K562 (cell line): ENCODE results near the gene CARD11. TPM values are rescaled to one million over a fixed set of nuclear protein-coding genes. Genes with fewer than 3 reads are reported as not detected.

ENCODE experiments used
- ATAC-seq: fragments of 200-7000 bp; cut with Tn5 transposase; 3 replicates; pipeline ENCODE4 v1.9.1; 2020; ENCODE audit warnings: moderate library complexity
- BruUV-seq: library from RNA; stranded (reverse); fragments of 400-500 nt; replicated peaks from 2 replicates; lab custom pipeline; 2021; lab: Mats Ljungman, UMichigan
- CTCF ChIA-PET: fragments of 300-600 bp; formaldehyde crosslinking; extraction: SDS; loops from one replicate; lab custom pipeline; 2021; ENCODE audit warnings: low intra/inter-chr PET ratio; lab: Yijun Ruan, JAX
- POLR2A ChIA-PET: fragments of 300-600, 350-650 bp; sonication (Branson Sonifier 250); formaldehyde crosslinking; extraction: SDS; loops from one replicate; lab custom pipeline; 2021; ENCODE audit warnings: antibody characterized with exemption, inconsistent platforms; lab: Yijun Ruan, JAX
- DNase-seq, 4 experiments: peaks; one replicate each; pipeline versions ENCODE4 v3.0.0 to v3.0.0-alpha.2; 2011 to 2018; ENCODE audit warnings: low spot score in 3 of 4, mixed read lengths in 3 of 4; ENCODE audit errors: extremely low read depth in 1 of 4
- FAIRE-seq: peaks from 2 replicates; lab custom pipeline; 2011; peaks lifted over from hg19 to GRCh38; lab: Jason Lieb, UNC
- H2AFZ ChIP-seq: 2 replicates; pipeline ENCODE4 v1.6.0; 2011; ENCODE audit warnings: low read depth, low read length, control low read depth, inconsistent platforms
- H3K27ac ChIP-seq: fragments of 200-600 bp; 3 replicates; pipeline ENCODE4 v1.8.0; 2011; ENCODE audit warnings: low read depth, mild to moderate bottlenecking, control low read depth, inconsistent platforms, low read length, moderate library complexity, mixed read lengths; ENCODE audit errors: extremely low read depth
- H3K27me3 ChIP-seq, 2 experiments: fragments of 300-600 bp in 1 of 2; 2 replicates in 1 of 2; 3 replicates in 1 of 2; pipeline versions ENCODE4 v1.6.0 to v1.8.0; 2011; ENCODE audit warnings: inconsistent platforms in 2 of 2, low read length in 2 of 2, mild to moderate bottlenecking in 1 of 2, mixed read lengths in 1 of 2, moderate library complexity in 1 of 2; ENCODE audit not compliant: control insufficient read depth in 2 of 2, insufficient read depth in 2 of 2
- H3K36me3 ChIP-seq: fragments of 300-600 bp; 3 replicates; pipeline ENCODE4 v1.8.0; 2011; ENCODE audit warnings: mild to moderate bottlenecking, low read length, inconsistent platforms; ENCODE audit not compliant: control insufficient read depth, insufficient read depth
- H3K4me1 ChIP-seq, 2 experiments: fragments of 200-600 bp in 1 of 2; replicated peaks in 1 of 2; 2 replicates in 1 of 2; 3 replicates in 1 of 2; pipeline versions ENCODE4 v1.5.1 to v1.8.0; 2011; ENCODE audit warnings: inconsistent platforms in 2 of 2, low read length in 2 of 2, mild to moderate bottlenecking in 1 of 2, mixed read lengths in 1 of 2, moderate library complexity in 1 of 2; ENCODE audit not compliant: control insufficient read depth in 2 of 2, insufficient read depth in 2 of 2
- H3K4me2 ChIP-seq: 2 replicates; pipeline ENCODE4 v1.6.1; 2011; ENCODE audit warnings: low read length, control low read depth, inconsistent platforms, mixed read lengths; ENCODE audit not compliant: insufficient read depth
- H3K4me3 ChIP-seq: fragments of 200-600 bp; sonication (generic), shearing (Covaris generic); 2 replicates; pipeline ENCODE4 v1.5.1; 2016; ENCODE audit warnings: control low read depth, inconsistent platforms
- H3K79me2 ChIP-seq: fragments of 200-600 bp; 3 replicates; pipeline ENCODE4 v1.8.0; 2011; ENCODE audit warnings: low read length, inconsistent platforms; ENCODE audit not compliant: control insufficient read depth, insufficient read depth
- H3K9ac ChIP-seq, 2 experiments: 2 replicates each; pipeline versions ENCODE4 v1.6.0 to v1.6.1; 2011; ENCODE audit warnings: low read depth in 2 of 2, low read length in 2 of 2, control low read depth in 1 of 2, inconsistent platforms in 1 of 2, mild to moderate bottlenecking in 1 of 2, mixed read lengths in 1 of 2; ENCODE audit not compliant: insufficient read depth in 1 of 2
- H3K9me1 ChIP-seq: one replicate; pipeline ENCODE4 v1.6.0; 2011; ENCODE audit warnings: inconsistent platforms, mild to moderate bottlenecking, low read length, moderate library complexity; ENCODE audit not compliant: control insufficient read depth, insufficient read depth
- H3K9me3 ChIP-seq: replicated peaks from 2 replicates; pipeline ENCODE4 v1.5.1; 2011; ENCODE audit warnings: low read depth, low read length, inconsistent platforms; ENCODE audit not compliant: control insufficient read depth, insufficient read depth
- H4K20me1 ChIP-seq: replicated peaks from 2 replicates; pipeline ENCODE4 v1.6.1; 2011; ENCODE audit warnings: low read length, inconsistent platforms, mixed read lengths; ENCODE audit not compliant: control insufficient read depth, insufficient read depth
- CREBBP ChIP-seq: IDR thresholded peaks from one replicate; pipeline ENCODE4 v1.6.1; 2012; ENCODE audit warnings: low read depth, mild to moderate bottlenecking, control low read depth, inconsistent platforms, low read length
- EGR1 ChIP-seq: fragments of 450-650 bp; conservative IDR thresholded peaks from 2 replicates; pipeline ENCODE4 v1.6.1; 2017; ENCODE audit warnings: mild to moderate bottlenecking
- EP300 ChIP-seq: IDR thresholded peaks from 2 replicates; pipeline ENCODE4 v1.6.1; 2012; ENCODE audit warnings: low read length, improper control_type of control experiment
- ILF3 ChIP-seq: fragments of 450-650 bp; IDR thresholded peaks from 2 replicates; pipeline ENCODE4 v1.6.1; 2018; ENCODE audit warnings: antibody characterized with exemption, mild to moderate bottlenecking, moderate library complexity, borderline replicate concordance
- KDM1A ChIP-seq, 2 experiments: fragments of 450-650 bp; IDR thresholded peaks; 2 replicates each; pipeline ENCODE4 v1.6.1; 2016; ENCODE audit warnings: mild to moderate bottlenecking in 2 of 2
- LEF1 ChIP-seq: fragments of 450-650 bp; IDR thresholded peaks from 2 replicates; pipeline ENCODE4 v1.6.1; 2016; ENCODE audit warnings: mild to moderate bottlenecking
- MCM7 ChIP-seq, 2 experiments: fragments of 450-650 bp; IDR thresholded peaks; 2 replicates each; pipeline ENCODE4 v1.6.1; 2016 to 2018
- TAF1 ChIP-seq: IDR thresholded peaks from 2 replicates; pipeline ENCODE4 v1.6.1; 2011; ENCODE audit warnings: mild to moderate bottlenecking, low read length, moderate library complexity; ENCODE audit not compliant: insufficient read depth, control insufficient read depth, severe bottlenecking; ENCODE audit errors: extremely low read depth
- TAF7 ChIP-seq: fragments of 450-650 bp; IDR thresholded peaks from 2 replicates; pipeline ENCODE4 v1.6.1; 2016; ENCODE audit warnings: missing genetic modification characterization, missing compliant biosample characterization
- XRCC5 ChIP-seq: fragments of 200-400 bp; formaldehyde crosslinking; IDR thresholded peaks from 2 replicates; pipeline ENCODE4 v1.6.1; 2017; ENCODE audit warnings: low read depth, mild to moderate bottlenecking, low read length
- ZNF12 ChIP-seq: sonication (generic); formaldehyde crosslinking; IDR thresholded peaks from 2 replicates; pipeline ENCODE4 v1.4.0; 2020; ENCODE audit warnings: mild to moderate bottlenecking, missing genetic modification reagents
- ZNF174 ChIP-seq: fragments of 250-450 bp; sonication (Bioruptor Pico); IDR thresholded peaks from 2 replicates; pipeline ENCODE4 v1.4.0; 2020; ENCODE audit warnings: mild to moderate bottlenecking
- ZNF184 ChIP-seq: sonication (generic); formaldehyde crosslinking; IDR thresholded peaks from 2 replicates; pipeline ENCODE4 v1.5.0; 2020; ENCODE audit warnings: missing genetic modification reagents
- ZNF263 ChIP-seq: sonication (generic); formaldehyde crosslinking; IDR thresholded peaks from 2 replicates; pipeline ENCODE4 v1.8.0; 2022; ENCODE audit warnings: mild to moderate bottlenecking, missing genetic modification reagents, borderline replicate concordance
- ZNF586 ChIP-seq: fragments of 450-650 bp; formaldehyde crosslinking; conservative IDR thresholded peaks from 2 replicates; pipeline ENCODE4 v1.4.0; 2020; ENCODE audit warnings: mild to moderate bottlenecking, moderate library complexity
- WGBS: fragments of 100-300 bp; shearing (Covaris generic); methylation state at CpG from one replicate; pipeline ENCODE4 v1.1.6; 2016; ENCODE audit warnings: low coverage, mixed read lengths; ENCODE audit not compliant: insufficient coverage; ENCODE audit errors: missing lambda C conversion rate; 5-methylcytosine and 5-hydroxymethylcytosine counted together
- in situ Hi-C: fragments of 300-500 bp; cut with MboI; formaldehyde crosslinking; loops from 4 replicates; pipeline ENCODE4 v1.15.0; 2018; ENCODE audit warnings: inconsistent platforms, mixed read lengths
- intact Hi-C: fragments of 100-400 bp; cut with micrococcal nuclease; formaldehyde crosslinking; loops from 2 replicates; pipeline ENCODE4 v1.14.2; 2022
- polyA plus RNA-seq, 8 experiments: library from polyadenylated mRNA; depleted of rRNA in 4 of 8; stranded (reverse) in 5 of 8; unstranded in 3 of 8; fragments of >200 nt; fragmentation: Nextera tagmentation in 2 of 8; fragmentation: Illumina TruSeq in 1 of 8; extraction: Ambion mirVana in 2 of 8; extraction: Trizol in 1 of 8; gene quantifications; 2 replicates each; pipeline versions ENCODE4 v1.2.1 to v1.2.3, GENCODE V29; 2011 to 2014; ENCODE audit warnings: inconsistent platforms in 1 of 8, missing spikeins in 1 of 8
- total RNA-seq, 7 experiments: library from RNA; depleted of rRNA in 6 of 7; stranded (reverse); fragments of >200 nt in 6 of 7; fragmentation: Illumina TruSeq in 2 of 7; extraction: Trizol in 2 of 7; gene quantifications; 2 replicates each; pipeline versions ENCODE4 v1.2.1 to v1.2.3, GENCODE V29; 2011 to 2021; ENCODE audit warnings: low replicate concordance in 1 of 7

Gene CARD11
- total and polyA plus RNA-seq, 9 of the 15 experiments (the other 6 are each of a cell fraction or from before 2014, with no cell fraction given) = 0.07 to 12.8 (median 5.7) TPM

GRCh38 chr7:2912684-2913439, 130.8 kb downstream of the CARD11 start:
- in situ Hi-C loops = no loop called here
- no peaks in the 10 kb centered on the region for H3K9me3 ChIP-seq
- FAIRE-seq = no peak
- WGBS = 74% methylated on average over 11 of the region's 16 CpGs
- H3K9me1 ChIP-seq = no peaks in the 10 kb centered on the region
- no peaks in the 10 kb centered on the region for H3K79me2 ChIP-seq
- H3K27ac ChIP-seq = no peak overlapping the region
- ATAC-seq = no peak
- TF ChIP-seq TAF1 = no peak
- TF ChIP-seq CREBBP = no peak
- TF ChIP-seq XRCC5 = no peak
- peak; percentile 74 for TF ChIP-seq EGR1
- no peak for TF ChIP-seq ZNF174 (CRISPR knock-in tag)
- no peak for TF ChIP-seq TAF7 (tag)
- TF ChIP-seq KDM1A (IDR thresholded peaks at IDR 0.05) = 0 out of 4 replicates have a peak, but pooled peaks of 1 of the 2 experiments have one; percentile 15
- TF ChIP-seq ZNF184 (CRISPR knock-in tag) = no peak
- TF ChIP-seq ZNF12 (CRISPR knock-in tag) = no peak
- no peak for TF ChIP-seq ZNF586 (CRISPR knock-in tag)
- TF ChIP-seq LEF1 = no peak
- TF ChIP-seq MCM7 (IDR thresholded peaks at IDR 0.05) = no peak
- TF ChIP-seq ILF3 = no peak
- peak; percentile 88 for TF ChIP-seq ZNF263
- TF ChIP-seq EP300 = no peak
- TF ChIP-seq, all 486 proteins: peak for 3
- ChIA-PET CTCF (no interaction called here), POLR2A (no interaction called here)
- no peak for DNase-seq
- Histone ChIP-seq H3K4me1 (no peaks in the 10 kb centered on the region; a peak in 2 of 5 replicates), H2AFZ (no peak overlapping the region), H3K9ac (no peak overlapping the region), H3K36me3 (no peaks in the 10 kb centered on the region), H4K20me1 (no peaks in the 10 kb centered on the region), H3K27me3 (no peaks in the 10 kb centered on the region), H3K4me2 (no peak overlapping the region), H3K4me3 (no peak overlapping the region)
- BruUV-seq = no TSS peak
- intact Hi-C loops = no loop called here
